Esophagus mucosa (tissue), 1 donor: ENCODE measurements around the gene KRTAP19-2. TPM values are rescaled to one million over a fixed set of nuclear protein-coding genes. Genes with fewer than 3 reads are reported as not detected.
"Not testable (repeated sequence)": the region's sequence is repeated elsewhere in the genome, so short reads cannot be mapped to it uniquely, and the experiment has no call there.

Source experiments
- ATAC-seq: fragments of 200-7000 bp; cut with Tn5 transposase; one replicate; pipeline ENCODE4 v1.9.1; 2020
- total RNA-seq: library from RNA; stranded (reverse); gene quantifications from one replicate; pipeline ENCODE4 v1.2.4, GENCODE V29; 2023
- donor health status: DM: yes; HTN: yes; CAD: no.

The KRTAP19-2 gene
- not detected for total RNA-seq

DNA sequence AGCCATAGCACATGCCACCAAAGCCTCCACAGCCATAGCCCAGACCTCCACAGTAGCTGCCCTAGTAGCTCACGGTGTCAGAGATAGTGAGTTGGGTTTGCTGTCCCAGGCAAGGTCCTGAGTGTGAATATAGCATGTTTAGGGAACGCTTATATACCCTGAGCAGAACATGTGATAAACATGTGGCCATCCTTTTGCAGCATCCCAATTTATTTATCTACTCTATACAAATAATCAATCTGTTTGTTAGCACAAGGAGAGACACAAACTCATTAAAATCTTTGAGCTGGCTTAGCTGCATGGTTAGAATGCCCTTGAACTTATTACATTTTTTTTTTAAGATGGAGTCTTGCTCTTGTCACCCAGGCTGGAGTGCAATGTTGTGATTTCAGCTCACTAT lies at the start of gene KRTAP19-2:
TSS of gene KRTAP19-2 (minus strand) at position 101 of the 400 bp plus-strand sequence. CDS start at position 13, 88 bp downstream.
- no peak for ATAC-seq

GRCh38 chr21:30518876-30519275 lies 31.6 kb upstream of the KRTAP19-2 start:
- ATAC-seq, result no peak

DNA sequence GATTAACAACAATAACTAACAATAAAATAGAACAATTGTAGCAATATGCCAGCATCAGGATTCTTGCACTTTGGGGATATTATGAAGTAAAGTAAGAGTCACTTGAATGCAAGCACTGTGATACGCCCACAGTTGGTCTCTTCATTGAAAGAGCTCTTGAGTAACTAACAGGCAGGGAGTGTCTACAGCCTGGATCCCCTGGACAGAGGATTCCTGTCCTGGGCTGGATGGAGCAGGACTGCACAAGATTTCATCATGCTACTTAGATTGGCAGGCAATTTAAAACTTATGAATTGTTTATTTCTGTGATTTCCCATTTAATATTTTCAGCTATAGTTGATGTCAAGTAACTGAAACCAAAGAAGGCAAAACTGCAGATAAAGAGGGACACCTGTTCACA lies 28.4 kb upstream of the KRTAP19-2 start:
- no peak for ATAC-seq

- ATAC-seq, result not testable (repeated sequence)
These were observed 18.5 kb upstream of the KRTAP19-2 start for GRCh38 chr21:30505621-30506205.

DNA sequence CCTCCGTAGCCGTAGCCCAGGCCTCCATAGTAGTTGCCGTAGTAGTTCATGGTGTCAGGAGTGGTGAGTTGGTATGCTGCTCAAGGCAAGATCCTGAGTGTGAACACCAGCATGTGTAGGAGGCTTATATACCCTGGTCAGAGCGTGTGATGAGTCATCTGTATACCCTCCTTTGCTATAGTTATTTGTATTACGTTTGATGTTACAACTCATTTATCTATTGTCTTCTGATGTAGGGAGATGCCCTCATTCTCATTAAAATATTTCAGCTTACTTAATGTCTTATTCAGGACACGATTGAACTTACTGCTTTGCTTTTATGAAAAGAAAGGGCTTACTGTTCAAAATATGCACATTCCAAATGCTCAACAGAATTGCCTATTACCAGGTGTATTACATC lies 14.8 kb upstream of the KRTAP19-2 start, which contains the start of gene KRTAP19-5:
TSS of gene KRTAP19-5 (minus strand) at position 101 of the 400 bp plus-strand sequence. CDS start at position 50, 51 bp downstream.
- no peak for ATAC-seq

DNA sequence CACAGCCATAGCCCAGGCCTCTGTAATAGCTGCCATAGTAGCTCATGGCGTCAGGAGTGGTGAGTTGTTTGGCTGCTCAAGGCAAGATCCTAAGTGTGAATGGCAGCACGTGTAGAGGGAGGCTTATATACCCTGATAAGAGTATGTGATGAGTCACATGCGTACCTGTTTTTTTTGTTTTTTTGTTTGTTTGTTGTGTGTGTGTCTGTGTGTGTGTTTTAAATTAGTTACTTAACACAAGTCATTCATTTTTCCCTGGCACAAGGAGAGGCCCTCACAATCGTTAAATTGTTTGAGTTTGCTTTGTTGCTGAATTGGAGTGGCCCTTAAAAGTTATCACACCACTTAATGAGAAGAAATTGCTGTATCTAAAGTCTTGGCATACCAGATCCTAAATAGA lies 9.8 kb upstream of the KRTAP19-2 start, which contains the start of gene KRTAP19-4:
TSS of gene KRTAP19-4 (minus strand) at position 101 of the 400 bp plus-strand sequence. CDS start at position 46, 55 bp downstream.
- no peak for ATAC-seq

DNA sequence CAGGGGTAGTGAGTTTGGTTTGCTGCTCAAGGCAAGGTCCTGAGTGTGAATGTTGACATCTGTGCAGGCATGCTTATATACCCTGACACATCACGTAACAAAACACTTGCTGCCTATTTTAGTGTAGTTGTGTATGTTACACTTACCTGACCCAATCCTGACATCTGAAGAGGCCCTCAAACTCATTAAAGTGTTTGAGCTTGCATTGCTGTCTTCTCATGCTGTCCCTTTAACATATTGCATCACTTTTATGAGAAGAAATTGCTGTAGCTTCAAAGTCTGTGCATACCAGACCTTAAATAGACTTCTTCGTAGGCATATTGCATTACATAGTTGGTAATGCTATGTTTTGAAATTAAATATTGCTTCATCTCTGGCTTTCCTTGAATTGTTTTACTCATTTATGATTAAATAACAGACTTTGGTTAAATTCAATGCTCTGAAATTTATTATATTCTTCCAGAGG lies 4.8 kb upstream of the KRTAP19-2 start, which contains the start of gene KRTAP19-3:
TSS of gene KRTAP19-3 (minus strand) at position 51 of the 466 bp plus-strand sequence. CDS start 56 bp downstream, outside the sequence.
- no peak for ATAC-seq

- no peak for ATAC-seq
These were observed 1.1 kb downstream of the KRTAP19-2 start for GRCh38 chr21:30486180-30486579.

- no peak for ATAC-seq
These were observed 5.1 kb downstream of the KRTAP19-2 start for GRCh38 chr21:30482130-30482529.

DNA sequence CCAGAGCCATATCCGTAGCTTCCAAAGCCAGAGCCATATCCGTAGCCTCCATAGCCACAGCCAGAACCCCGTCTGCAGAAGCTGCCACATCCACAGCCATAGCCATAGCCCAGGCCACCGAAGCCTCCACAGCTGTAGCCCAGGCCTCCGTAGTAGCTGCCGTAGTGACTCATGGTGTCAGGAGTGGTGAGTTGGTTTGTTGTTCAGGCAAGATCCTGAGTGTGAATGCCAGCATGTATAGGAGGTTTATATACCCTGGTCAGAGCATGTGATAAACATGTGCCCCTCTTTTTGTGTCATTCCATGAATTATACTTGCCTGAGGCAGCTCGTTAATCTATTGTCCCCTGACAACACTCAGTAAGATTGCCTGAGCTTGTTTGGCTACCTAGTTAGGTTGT lies 7.1 kb downstream of the KRTAP19-2 start, which contains the start of gene KRTAP19-1:
TSS of gene KRTAP19-1 (minus strand) at position 223 of the 400 bp plus-strand sequence. CDS start at position 173, 50 bp downstream.
- peak; percentile 18 for ATAC-seq

DNA sequence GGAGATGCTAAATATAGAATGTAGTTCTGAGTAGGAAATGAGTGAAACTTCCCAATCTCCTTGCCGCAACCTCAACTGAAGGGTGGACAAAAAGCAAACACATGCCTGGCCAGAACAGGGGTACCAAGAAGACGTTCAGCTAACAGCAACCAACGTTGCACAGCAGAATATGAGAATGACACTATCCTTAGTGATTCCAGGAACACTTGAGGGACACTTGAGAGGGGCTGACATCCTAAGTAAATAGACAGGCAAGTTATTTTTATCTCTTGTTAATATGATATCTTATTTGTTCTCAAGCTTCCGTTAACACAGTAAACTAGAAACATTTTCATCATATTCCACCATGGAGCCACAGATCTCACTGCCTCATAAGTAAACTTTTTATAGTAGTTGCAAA lies 8.0 kb downstream of the KRTAP19-2 start:
- no peak for ATAC-seq

DNA sequence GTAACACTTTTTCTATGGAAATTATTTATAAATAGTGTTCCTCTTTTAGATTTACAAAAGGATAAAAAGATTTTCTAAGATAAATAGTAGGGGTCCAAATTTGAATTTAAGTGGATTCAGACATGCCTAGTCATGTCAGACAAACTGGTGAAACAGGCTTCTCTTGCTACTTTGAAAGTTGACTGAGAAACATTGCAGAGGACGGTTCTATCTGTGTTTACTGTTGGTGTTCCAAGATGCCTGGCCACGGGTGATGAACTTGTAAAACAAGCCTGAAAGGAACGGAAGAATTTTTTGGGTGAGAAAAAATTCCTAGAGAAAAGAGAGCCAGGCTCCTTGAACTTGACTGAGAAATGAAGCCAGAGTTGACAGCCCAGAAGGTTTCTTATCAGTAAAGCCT lies 9.2 kb downstream of the KRTAP19-2 start:
- ATAC-seq, result no peak

- no peak for ATAC-seq
These were observed 18.1 kb downstream of the KRTAP19-2 start for GRCh38 chr21:30468900-30469714.

- ATAC-seq, result peak; percentile 31
These were observed 23.5 kb downstream of the KRTAP19-2 start for GRCh38 chr21:30463713-30464112.

GRCh38 chr21:30448514-30448913 lies 38.7 kb downstream of the KRTAP19-2 start:
- no peak for ATAC-seq

GRCh38 chr21:30447056-30447455 lies 40.2 kb downstream of the KRTAP19-2 start:
- ATAC-seq, result no peak

DNA sequence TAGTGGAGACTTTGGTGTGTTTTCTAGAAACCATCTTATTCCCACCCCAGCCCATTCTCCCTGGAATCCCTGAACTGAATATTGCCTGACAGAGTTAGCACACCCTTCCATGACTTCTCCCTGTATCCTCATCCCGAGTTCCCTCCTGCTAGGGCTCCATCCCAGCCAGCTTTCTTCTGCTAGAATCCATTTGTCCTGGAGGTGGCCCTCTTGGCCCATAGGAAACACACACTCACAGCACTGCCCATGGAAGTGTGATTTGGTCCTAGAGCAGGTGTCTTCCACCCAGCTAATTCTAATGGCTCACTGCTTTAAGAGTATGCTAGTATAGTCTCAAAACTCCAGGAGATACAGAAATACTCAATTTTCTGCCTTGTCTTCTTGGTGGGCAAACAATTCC lies 43.0 kb downstream of the KRTAP19-2 start:
- ATAC-seq, result no peak

DNA sequence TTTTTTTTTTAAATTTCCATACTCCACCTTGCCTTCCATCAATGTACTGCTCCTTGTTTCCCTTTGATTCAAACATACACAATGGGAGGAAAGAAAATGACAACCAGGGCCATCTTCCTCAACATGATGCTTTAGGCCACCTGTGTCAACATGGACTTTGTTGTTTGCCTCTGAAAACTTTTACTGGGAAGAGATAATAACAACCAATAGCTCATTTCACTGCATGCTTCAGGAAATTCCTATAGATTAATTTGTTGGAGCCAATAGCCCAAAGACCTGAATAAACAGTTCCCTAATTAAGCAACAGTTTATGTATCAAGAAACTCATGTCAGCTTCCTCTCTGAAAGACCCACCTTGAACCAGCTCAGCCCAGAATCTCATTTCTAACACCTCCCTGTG lies 44.0 kb downstream of the KRTAP19-2 start:
- no peak for ATAC-seq

GRCh38 chr21:30439975-30440374 lies 47.3 kb downstream of the KRTAP19-2 start, which contains the start of gene KRTAP15-1:
TSS of gene KRTAP15-1 (plus strand) at chr21:30440275. CDS start at chr21:30440328, 53 bp downstream.
- ATAC-seq, result no peak
